Measurements from ENCODE around the gene SOX15. TPM values are rescaled to one million over a fixed set of nuclear protein-coding genes. Genes with fewer than 3 reads are reported as not detected.

SOX15 gene
- polyA plus RNA-seq, 1 donor from 2014 or later, result 0.47 TPM

- H3K27ac ChIP-seq (ENCODE audit: low read length), result no peak overlapping the region
- TF ChIP-seq RAD21 (conservative IDR thresholded peaks at IDR 0.05), result no peak
- no peak for TF ChIP-seq POLR2AphosphoS5 (IDR thresholded peaks at IDR 0.05)
- TF ChIP-seq EZH2 (IDR thresholded peaks at IDR 0.05; ENCODE audit: borderline replicate concordance, insufficient read depth, low read length, poor library complexity, severe bottlenecking), result no peak
- no peak for TF ChIP-seq EP300 (conservative IDR thresholded peaks at IDR 0.05; ENCODE audit: poor library complexity, severe bottlenecking)
- no peak for TF ChIP-seq MXI1 (conservative IDR thresholded peaks at IDR 0.05; ENCODE audit: poor library complexity, severe bottlenecking)
- no peak for TF ChIP-seq TAF1 (IDR thresholded peaks at IDR 0.05; ENCODE audit: low read depth)
- no peak for TF ChIP-seq REST (IDR thresholded peaks at IDR 0.05; ENCODE audit: borderline replicate concordance)
- no peak for TF ChIP-seq CTCF (IDR thresholded peaks at IDR 0.05; ENCODE audit: poor library complexity, severe bottlenecking)
- TF ChIP-seq SMC3 (conservative IDR thresholded peaks at IDR 0.05; ENCODE audit: poor library complexity), result no peak
- no peak overlapping the region for H3K4me3 ChIP-seq (ENCODE audit: low read length)
- H3F3A ChIP-seq (ENCODE audit: insufficient read depth, low read length, poor library complexity, severe bottlenecking), result no peaks in the 10 kb centered on the region
- H3K27me3 ChIP-seq (ENCODE audit: insufficient read depth, low read depth, low read length), result peaks cover 18% of the 10 kb centered on the region
- no peak overlapping the region for H2AFZ ChIP-seq (ENCODE audit: low read depth, low read length)
- H3K79me2 ChIP-seq (replicated peaks; ENCODE audit: insufficient read depth, low read length), result no peaks in the 10 kb centered on the region
- H3K9ac ChIP-seq (ENCODE audit: low read length), result no peak overlapping the region
- H3K4me2 ChIP-seq (ENCODE audit: low read length), result no peak overlapping the region
- H3K9me3 ChIP-seq (ENCODE audit: low read length), result no peaks in the 10 kb centered on the region
- H3K9me2 ChIP-seq (ENCODE audit: insufficient read depth, low read length), result no peaks in the 10 kb centered on the region
- no peaks in the 10 kb centered on the region for H4K20me1 ChIP-seq (ENCODE audit: insufficient read depth)
- H3K36me3 ChIP-seq (ENCODE audit: insufficient read depth, low read length), result no peaks in the 10 kb centered on the region
These were observed 37.3 kb downstream of the SOX15 start for GRCh38 chr17:7552621-7553051.

- H3K4me2 ChIP-seq (ENCODE audit: low read length), result no peak overlapping the region
- peaks cover 22% of the 10 kb centered on the region for H3K27me3 ChIP-seq (ENCODE audit: insufficient read depth, low read depth, low read length)
- H2AFZ ChIP-seq (ENCODE audit: low read depth, low read length), result no peak overlapping the region
- no peak overlapping the region for H3K27ac ChIP-seq (ENCODE audit: low read length)
- H3F3A ChIP-seq (ENCODE audit: insufficient read depth, low read length, poor library complexity, severe bottlenecking), result no peaks in the 10 kb centered on the region
- H3K9me3 ChIP-seq (ENCODE audit: low read length), result no peaks in the 10 kb centered on the region
- no peak overlapping the region for H3K9ac ChIP-seq (ENCODE audit: low read length)
- no peak overlapping the region for H3K4me3 ChIP-seq (ENCODE audit: low read length)
- H3K9me2 ChIP-seq (ENCODE audit: insufficient read depth, low read length), result no peaks in the 10 kb centered on the region
- no peaks in the 10 kb centered on the region for H3K36me3 ChIP-seq (ENCODE audit: insufficient read depth, low read length)
- H4K20me1 ChIP-seq (ENCODE audit: insufficient read depth), result no peaks in the 10 kb centered on the region
- no peaks in the 10 kb centered on the region for H3K79me2 ChIP-seq (replicated peaks; ENCODE audit: insufficient read depth, low read length)
- TF ChIP-seq EP300 (conservative IDR thresholded peaks at IDR 0.05; ENCODE audit: poor library complexity, severe bottlenecking) (no peak), REST (IDR thresholded peaks at IDR 0.05; ENCODE audit: borderline replicate concordance) (no peak), RAD21 (conservative IDR thresholded peaks at IDR 0.05) (no peak), TAF1 (IDR thresholded peaks at IDR 0.05; ENCODE audit: low read depth) (no peak), SMC3 (conservative IDR thresholded peaks at IDR 0.05; ENCODE audit: poor library complexity) (no peak), POLR2AphosphoS5 (IDR thresholded peaks at IDR 0.05) (no peak), EZH2 (IDR thresholded peaks at IDR 0.05; ENCODE audit: borderline replicate concordance, insufficient read depth, low read length, poor library complexity, severe bottlenecking) (no peak)
These were observed 38.5 kb downstream of the SOX15 start for GRCh38 chr17:7551396-7551795.
